Measurements from ENCODE around the gene EGLN3.
"Not testable (repeated sequence)": the region's sequence is repeated elsewhere in the genome, so short reads cannot be mapped to it uniquely, and the experiment has no call there.

Gene EGLN3

DNA sequence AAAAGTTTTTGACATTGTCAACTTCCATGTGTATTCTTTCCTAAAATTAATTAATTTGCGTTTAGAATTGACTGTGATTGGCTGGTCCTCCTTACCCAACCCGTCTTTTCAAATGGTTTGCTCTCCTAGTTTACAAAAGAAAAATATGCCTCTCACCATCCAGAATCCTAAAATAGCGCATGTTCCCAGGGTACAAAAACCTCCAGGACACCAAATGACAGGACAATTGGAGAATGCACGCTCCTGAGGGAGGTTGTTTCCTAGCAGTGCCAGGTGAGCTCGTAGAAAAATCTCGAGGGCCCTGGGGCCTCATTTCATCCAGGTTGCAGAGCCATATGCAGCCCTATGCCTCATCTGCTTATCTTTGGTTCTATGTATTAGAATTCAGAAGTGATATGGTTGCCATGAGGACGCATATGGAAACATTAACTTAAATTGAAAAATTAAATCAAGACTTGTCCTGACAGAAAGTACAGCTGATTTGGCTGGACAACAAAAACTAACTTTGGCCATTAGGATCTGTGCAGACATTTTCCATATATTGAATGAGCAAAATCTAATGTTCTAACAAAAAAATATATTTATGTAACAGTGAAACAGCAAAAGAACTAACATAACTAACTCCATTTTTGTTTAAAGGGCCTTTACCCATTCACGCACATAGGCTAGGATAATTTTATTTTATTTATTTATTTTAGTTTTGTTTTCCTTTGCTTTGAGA, 28.2 kb upstream of the EGLN3 start:
- no peak overlapping the region for H3K4me3 ChIP-seq (ENCODE audit: control insufficient read depth, low read depth, low read length)
- TF ChIP-seq, protein P1, sequence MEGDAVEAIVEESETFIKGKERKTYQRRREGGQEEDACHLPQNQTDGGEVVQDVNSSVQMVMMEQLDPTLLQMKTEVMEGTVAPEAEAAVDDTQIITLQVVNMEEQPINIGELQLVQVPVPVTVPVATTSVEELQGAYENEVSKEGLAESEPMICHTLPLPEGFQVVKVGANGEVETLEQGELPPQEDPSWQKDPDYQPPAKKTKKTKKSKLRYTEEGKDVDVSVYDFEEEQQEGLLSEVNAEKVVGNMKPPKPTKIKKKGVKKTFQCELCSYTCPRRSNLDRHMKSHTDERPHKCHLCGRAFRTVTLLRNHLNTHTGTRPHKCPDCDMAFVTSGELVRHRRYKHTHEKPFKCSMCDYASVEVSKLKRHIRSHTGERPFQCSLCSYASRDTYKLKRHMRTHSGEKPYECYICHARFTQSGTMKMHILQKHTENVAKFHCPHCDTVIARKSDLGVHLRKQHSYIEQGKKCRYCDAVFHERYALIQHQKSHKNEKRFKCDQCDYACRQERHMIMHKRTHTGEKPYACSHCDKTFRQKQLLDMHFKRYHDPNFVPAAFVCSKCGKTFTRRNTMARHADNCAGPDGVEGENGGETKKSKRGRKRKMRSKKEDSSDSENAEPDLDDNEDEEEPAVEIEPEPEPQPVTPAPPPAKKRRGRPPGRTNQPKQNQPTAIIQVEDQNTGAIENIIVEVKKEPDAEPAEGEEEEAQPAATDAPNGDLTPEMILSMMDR (IDR thresholded peaks at IDR 0.05; ENCODE audit: control insufficient read depth, insufficient read depth, low read depth, low read length, missing control alignments) = no peak
- DNase-seq (ENCODE audit: low read depth) = no peak

DNA sequence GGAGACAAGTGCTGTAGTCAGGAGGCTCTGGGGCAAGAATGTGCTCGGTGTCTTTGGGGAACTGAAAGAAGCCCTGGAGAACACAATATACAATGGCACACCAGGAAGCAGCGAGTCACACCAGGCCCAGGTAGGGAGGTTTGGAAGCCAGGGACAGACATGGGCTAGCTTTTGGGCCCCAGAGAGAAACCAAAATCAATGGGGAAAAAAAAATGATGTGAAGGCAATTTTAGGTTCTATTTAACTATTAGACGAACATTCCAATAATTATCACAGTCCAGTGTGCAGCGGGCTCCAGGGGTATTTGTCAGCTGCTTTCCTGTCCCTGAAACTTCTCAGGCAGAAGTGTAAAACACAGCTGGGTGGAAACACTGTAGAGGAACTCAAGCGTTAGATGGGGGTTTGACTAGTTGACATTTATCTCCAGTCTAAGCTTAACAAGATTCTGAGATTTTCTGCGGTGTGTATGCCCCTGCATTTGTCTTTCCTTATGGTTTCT, 21.8 kb upstream of the EGLN3 start:
- DNase-seq (ENCODE audit: low read depth) = no peak
- no peak overlapping the region for H3K4me3 ChIP-seq (ENCODE audit: control insufficient read depth, low read depth, low read length)
- TF ChIP-seq, protein P1 (IDR thresholded peaks at IDR 0.05; ENCODE audit: control insufficient read depth, insufficient read depth, low read depth, low read length, missing control alignments) = no peak

DNA sequence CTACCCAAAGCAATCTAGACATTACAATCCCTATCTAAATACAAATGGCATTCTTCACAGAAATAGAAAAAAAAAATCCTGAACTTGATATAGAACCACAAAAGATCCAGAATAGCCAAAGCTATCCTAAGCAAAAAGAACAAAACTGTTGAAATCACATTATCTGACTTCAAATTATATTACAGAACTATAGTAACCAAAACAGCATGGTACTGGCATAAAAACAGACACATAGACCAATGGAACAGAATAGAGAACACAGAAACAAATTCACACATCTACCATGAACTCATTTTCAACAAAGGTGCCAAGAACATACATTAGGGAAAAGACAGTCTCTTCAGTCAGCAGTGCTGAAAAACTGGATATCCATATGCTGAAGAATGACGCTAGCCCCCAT, 19.0 kb upstream of the EGLN3 start:
- not testable (repeated sequence) for H3K4me3 ChIP-seq (ENCODE audit: control insufficient read depth, low read depth, low read length); DNase-seq (ENCODE audit: low read depth)

DNA sequence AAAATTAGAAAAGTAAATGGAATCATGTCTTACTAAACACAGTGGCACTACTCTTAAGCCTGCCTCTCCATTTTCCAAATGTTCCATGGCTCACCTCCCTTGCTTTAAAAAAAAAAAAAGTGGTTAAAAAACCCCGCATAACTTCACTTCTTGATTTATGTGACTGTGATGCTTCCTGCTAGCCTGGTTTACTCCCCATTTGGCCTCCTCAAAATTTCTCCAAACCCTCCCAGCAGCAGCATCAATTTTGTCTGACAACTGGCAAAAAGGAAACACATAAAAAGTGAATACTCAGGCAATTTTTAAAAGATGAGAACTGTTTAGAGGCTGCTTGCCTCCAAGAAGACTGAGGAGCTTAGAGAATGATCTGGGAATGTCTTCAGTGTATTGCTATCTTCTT, 17.8 kb upstream of the EGLN3 start:
- no peak overlapping the region for H3K4me3 ChIP-seq (ENCODE audit: control insufficient read depth, low read depth, low read length)
- DNase-seq (ENCODE audit: low read depth) = no peak
- TF ChIP-seq, protein P1 (IDR thresholded peaks at IDR 0.05; ENCODE audit: control insufficient read depth, insufficient read depth, low read depth, low read length, missing control alignments) = no peak

DNA sequence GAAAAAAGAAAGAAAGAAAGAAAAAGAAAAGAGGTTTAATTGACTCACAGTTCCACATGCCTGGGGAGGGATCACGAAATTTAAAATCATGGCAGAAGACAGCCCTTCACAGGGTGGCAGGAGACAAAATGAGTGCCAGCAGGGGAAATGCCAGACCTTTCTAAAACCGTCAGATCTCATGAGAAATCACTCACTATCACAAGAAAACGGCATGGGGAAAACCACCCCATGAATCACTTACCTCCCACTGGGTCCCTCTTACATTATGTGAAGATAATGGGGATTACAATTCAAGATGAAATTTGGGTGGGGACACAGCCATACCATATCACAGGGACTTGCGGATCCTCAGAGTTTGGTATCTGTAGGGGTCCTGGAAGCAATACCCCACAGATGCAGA, 16.3 kb upstream of the EGLN3 start:
- no peak overlapping the region for H3K4me3 ChIP-seq (ENCODE audit: control insufficient read depth, low read depth, low read length)
- DNase-seq (ENCODE audit: low read depth) = no peak
- TF ChIP-seq, protein P1 (IDR thresholded peaks at IDR 0.05; ENCODE audit: control insufficient read depth, insufficient read depth, low read depth, low read length, missing control alignments) = no peak

DNA sequence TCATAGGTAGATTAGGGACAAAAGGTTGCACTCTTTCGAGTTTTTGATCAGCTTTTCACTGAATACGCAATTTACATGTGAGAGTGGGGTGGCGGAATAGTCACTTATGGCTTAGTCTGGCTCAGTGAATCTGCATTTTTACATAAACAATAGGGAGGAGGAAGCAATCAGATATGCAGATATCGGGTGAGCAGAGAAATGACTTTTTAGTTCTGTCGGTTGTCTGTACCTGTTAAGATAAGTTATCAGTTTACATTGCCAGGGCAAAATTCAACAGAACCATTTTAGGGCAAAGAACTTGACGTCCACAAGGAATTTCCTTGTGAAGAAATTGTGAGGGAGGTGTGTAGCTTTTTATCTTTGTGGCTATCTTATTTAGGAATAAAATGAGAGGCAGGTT, 15.4 kb upstream of the EGLN3 start:
- DNase-seq (ENCODE audit: low read depth) = no peak
- TF ChIP-seq, protein P1 (IDR thresholded peaks at IDR 0.05; ENCODE audit: control insufficient read depth, insufficient read depth, low read depth, low read length, missing control alignments) = no peak
- H3K4me3 ChIP-seq (ENCODE audit: control insufficient read depth, low read depth, low read length) = no peak overlapping the region

DNA sequence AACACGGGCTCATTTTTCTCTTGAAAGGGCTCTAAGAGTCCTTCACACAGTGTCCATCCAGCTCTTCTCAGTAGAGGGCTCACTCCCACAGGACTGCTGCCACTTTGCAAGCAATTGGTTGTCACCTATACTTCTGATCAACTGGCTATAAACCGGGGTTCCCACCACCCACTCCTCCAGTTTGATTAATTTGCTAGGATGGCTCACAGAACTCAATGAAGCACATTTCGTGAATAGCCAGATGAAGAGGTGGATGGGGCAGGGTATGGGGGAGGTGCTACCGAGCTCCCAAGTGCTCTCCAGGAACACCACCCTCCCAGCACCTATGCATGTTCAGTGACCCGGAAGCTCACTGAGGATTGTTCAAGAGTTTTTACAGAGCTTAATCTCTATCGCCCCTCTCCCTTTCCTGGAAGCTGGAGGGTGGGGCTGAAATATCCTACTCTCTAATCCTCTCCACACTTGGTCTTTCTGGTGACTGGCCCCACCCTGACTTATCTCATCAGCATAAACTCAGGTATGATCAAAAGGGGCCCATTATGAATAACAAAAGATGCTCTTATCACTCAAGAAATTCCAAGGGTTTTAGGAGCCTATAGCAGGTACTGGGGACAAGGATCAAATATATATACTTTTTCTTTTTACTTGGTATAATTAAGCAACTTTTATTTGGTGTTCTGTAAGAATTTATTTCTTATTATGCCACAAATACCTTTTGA, 13.9 kb upstream of the EGLN3 start:
- H3K4me3 ChIP-seq (ENCODE audit: control insufficient read depth, low read depth, low read length) = no peak overlapping the region
- DNase-seq (ENCODE audit: low read depth) = no peak

More for the DNA sequence above, 13.9 kb upstream of the EGLN3 start:
- TF ChIP-seq, protein P1 (IDR thresholded peaks at IDR 0.05; ENCODE audit: control insufficient read depth, insufficient read depth, low read depth, low read length, missing control alignments) = no peak
